Calu3 (cell line): ENCODE measurements around the gene CALD1. TPM values are rescaled to one million over a fixed set of nuclear protein-coding genes. Genes with fewer than 3 reads are reported as not detected.

ENCODE experiments used
- BruUV-seq: library from RNA; stranded (reverse); fragments of 400-500 nt; replicated peaks from 2 replicates; lab custom pipeline; 2021; lab: Mats Ljungman, UMichigan
- CTCF ChIA-PET: fragments of 300-600 bp; sonication (Branson Sonifier 250); formaldehyde crosslinking; loops from one replicate; lab custom pipeline; 2022; ENCODE audit warnings: antibody characterized with exemption; lab: Charles Lee
- DNase-seq: peaks from one replicate; pipeline ENCODE4 v3.0.0; 2022
- H3K27ac Mint-ChIP-seq: one replicate; pipeline ENCODE4 v1.8.0; 2022; ENCODE audit warnings: mixed read lengths; ENCODE audit not compliant: unreplicated experiment
- H3K27me3 Mint-ChIP-seq: one replicate; pipeline ENCODE4 v1.8.0; 2022; ENCODE audit warnings: mixed read lengths; ENCODE audit not compliant: unreplicated experiment
- H3K36me3 Mint-ChIP-seq: one replicate; pipeline ENCODE4 v1.8.0; 2022; ENCODE audit warnings: mild to moderate bottlenecking, moderate library complexity, mixed read lengths; ENCODE audit not compliant: insufficient read depth, unreplicated experiment
- H3K4me1 Mint-ChIP-seq: one replicate; pipeline ENCODE4 v1.8.0; 2022; ENCODE audit warnings: mild to moderate bottlenecking, low read depth, mixed read lengths; ENCODE audit not compliant: unreplicated experiment
- H3K4me3 Mint-ChIP-seq: one replicate; pipeline ENCODE4 v1.8.0; 2022; ENCODE audit warnings: mild to moderate bottlenecking, low read depth, moderate library complexity, mixed read lengths; ENCODE audit not compliant: unreplicated experiment
- H3K9me3 Mint-ChIP-seq: one replicate; pipeline ENCODE4 v1.8.0; 2022; ENCODE audit warnings: low read depth, mixed read lengths; ENCODE audit not compliant: unreplicated experiment
- intact Hi-C: fragments of 100-400 bp; cut with micrococcal nuclease; formaldehyde crosslinking; loops from one replicate; pipeline ENCODE4 v1.10.0; 2022; ENCODE audit not compliant: unreplicated experiment
- total RNA-seq: library from RNA; stranded (reverse); gene quantifications from 2 replicates; pipeline ENCODE4 v1.2.3, GENCODE V29; 2022
- TF ChIP-seq, protein P1 (sequence below): fragments of 200-600 bp; IDR thresholded peaks from one replicate; pipeline ENCODE4 v1.8.0; 2022; ENCODE audit warnings: antibody characterized with exemption; ENCODE audit not compliant: unreplicated experiment

The CALD1 gene
- total RNA-seq, 1 experiment from 2014 or later, result 9.3 TPM

DNA sequence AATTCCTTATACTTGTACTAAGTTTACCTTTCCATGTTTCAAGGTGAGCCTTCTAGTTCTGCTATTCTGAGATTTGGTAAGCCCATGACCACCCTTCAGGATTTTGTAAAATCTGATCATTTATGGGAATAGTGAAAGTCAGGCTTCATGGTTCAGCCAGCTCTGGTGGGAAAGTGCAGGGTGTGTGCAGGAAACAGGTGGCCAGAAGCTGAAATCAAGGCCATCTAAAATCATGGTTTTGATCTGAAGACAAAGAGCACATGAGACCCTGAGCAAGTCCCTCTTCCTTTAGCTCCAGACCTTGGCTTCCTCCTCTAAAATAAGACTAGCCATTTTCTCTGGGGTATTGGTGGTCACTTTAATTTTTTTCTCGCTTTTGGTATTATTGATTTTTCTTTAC, 91.3 kb downstream of the CALD1 start:
- H3K36me3 Mint-ChIP-seq, result no peaks in the 10 kb centered on the region
- peaks cover 9% of the 10 kb centered on the region for H3K4me1 Mint-ChIP-seq
- CTCF ChIA-PET, result no interaction called here
- no peaks in the 10 kb centered on the region for H3K9me3 Mint-ChIP-seq
- no peaks in the 10 kb centered on the region for H3K27me3 Mint-ChIP-seq
- no peak for DNase-seq
- no peak overlapping the region for H3K27ac Mint-ChIP-seq
- intact Hi-C loops, result no loop called here
- no peak overlapping the region for H3K4me3 Mint-ChIP-seq
- TF ChIP-seq, protein P1, sequence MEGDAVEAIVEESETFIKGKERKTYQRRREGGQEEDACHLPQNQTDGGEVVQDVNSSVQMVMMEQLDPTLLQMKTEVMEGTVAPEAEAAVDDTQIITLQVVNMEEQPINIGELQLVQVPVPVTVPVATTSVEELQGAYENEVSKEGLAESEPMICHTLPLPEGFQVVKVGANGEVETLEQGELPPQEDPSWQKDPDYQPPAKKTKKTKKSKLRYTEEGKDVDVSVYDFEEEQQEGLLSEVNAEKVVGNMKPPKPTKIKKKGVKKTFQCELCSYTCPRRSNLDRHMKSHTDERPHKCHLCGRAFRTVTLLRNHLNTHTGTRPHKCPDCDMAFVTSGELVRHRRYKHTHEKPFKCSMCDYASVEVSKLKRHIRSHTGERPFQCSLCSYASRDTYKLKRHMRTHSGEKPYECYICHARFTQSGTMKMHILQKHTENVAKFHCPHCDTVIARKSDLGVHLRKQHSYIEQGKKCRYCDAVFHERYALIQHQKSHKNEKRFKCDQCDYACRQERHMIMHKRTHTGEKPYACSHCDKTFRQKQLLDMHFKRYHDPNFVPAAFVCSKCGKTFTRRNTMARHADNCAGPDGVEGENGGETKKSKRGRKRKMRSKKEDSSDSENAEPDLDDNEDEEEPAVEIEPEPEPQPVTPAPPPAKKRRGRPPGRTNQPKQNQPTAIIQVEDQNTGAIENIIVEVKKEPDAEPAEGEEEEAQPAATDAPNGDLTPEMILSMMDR, result no peak
- BruUV-seq, result no TSS peak

DNA sequence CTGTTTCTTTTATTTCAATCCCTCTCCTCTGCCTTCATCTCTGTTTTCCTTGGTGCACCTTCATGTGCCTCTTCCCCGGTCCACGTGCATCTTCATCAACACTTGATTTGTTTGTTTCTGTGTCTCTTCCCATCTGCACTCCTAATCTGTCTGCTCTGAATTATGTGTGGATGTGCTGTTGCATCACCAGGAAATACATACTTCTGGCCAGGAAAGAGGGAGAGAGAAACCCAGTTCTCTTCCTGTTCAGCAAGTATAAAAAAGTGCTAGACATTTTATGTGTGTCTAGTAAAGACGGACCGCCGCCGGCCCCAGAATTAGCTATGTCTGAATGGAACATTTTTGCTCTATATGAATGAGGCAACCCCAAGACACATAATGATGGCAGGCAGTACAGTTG, 93.8 kb downstream of the CALD1 start:
- no TSS peak for BruUV-seq
- TF ChIP-seq, protein P1, result no peak
- CTCF ChIA-PET, result no interaction called here
- intact Hi-C loops, result no loop called here
- H3K4me3 Mint-ChIP-seq, result no peak overlapping the region
- H3K27me3 Mint-ChIP-seq, result no peaks in the 10 kb centered on the region
- no peaks in the 10 kb centered on the region for H3K9me3 Mint-ChIP-seq
- no peaks in the 10 kb centered on the region for H3K36me3 Mint-ChIP-seq
- peaks cover 9% of the 10 kb centered on the region for H3K4me1 Mint-ChIP-seq
- no peak overlapping the region for H3K27ac Mint-ChIP-seq
- DNase-seq, result peak; percentile 2

DNA sequence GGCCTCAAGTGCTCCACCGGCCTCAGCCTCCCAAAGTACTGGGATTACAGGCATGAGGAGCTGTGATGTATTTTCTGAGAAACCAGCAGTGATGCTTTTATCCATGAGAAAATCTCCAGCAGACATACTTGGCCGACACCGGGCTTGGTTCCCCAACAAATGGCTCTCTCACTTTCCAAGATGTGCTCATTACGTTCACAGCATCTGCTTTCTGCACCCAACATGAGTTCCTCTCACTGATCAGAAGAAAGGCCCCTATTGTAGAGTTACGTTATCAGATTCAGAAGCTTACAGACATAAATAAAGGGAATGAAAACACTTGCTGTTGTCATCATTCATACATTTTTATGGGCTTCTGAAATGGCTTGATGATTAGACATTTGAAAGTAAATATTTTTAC, 95.0 kb downstream of the CALD1 start:
- CTCF ChIA-PET, result no interaction called here
- Mint-ChIP-seq H3K4me3 (no peak overlapping the region), H3K27ac (no peak overlapping the region), H3K27me3 (no peaks in the 10 kb centered on the region), H3K9me3 (no peaks in the 10 kb centered on the region), H3K36me3 (no peaks in the 10 kb centered on the region), H3K4me1 (peaks cover 9% of the 10 kb centered on the region)
- DNase-seq, result no peak
- TF ChIP-seq, protein P1, result no peak
- no TSS peak for BruUV-seq
- intact Hi-C loops, result no loop called here

DNA sequence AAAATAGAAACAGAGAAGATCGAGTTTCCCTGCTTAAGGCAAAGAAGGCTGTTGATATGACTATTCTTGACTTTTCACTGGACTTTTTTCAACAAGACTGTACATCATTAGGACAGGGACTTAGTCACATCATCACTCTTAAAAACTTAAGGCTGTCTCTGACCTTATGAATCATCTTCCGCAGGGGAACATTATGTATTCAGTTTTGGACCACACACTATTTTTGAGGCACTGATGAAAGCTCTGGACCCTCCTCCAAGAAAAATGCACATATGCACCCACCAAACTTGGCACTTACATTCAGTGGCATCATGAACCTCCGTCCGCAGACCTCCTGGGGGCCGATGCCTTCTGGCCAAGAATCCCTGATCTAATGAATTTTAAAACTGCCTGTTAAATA, 96.4 kb downstream of the CALD1 start:
- Mint-ChIP-seq H3K27me3 (no peaks in the 10 kb centered on the region), H3K4me1 (peaks cover 9% of the 10 kb centered on the region), H3K4me3 (no peak overlapping the region), H3K36me3 (no peaks in the 10 kb centered on the region), H3K27ac (no peak overlapping the region), H3K9me3 (no peaks in the 10 kb centered on the region)
- BruUV-seq, result no TSS peak
- no peak for DNase-seq
- TF ChIP-seq, protein P1, result no peak
- CTCF ChIA-PET, result no interaction called here
- intact Hi-C loops, result no loop called here
